ENCODE data around the gene TRIM66.

GRCh38 chr11:8699903-8700302, 17.4 kb upstream of the TRIM66 start:
- TF ChIP-seq EZH2 (IDR thresholded peaks at IDR 0.05; ENCODE audit: low read depth, unreplicated experiment) = no peak
- TF ChIP-seq CTCF (conservative IDR thresholded peaks at IDR 0.05; ENCODE audit: low read depth in 2 of 2) = no peak
- no peak for TF ChIP-seq POLR2AphosphoS5 (IDR thresholded peaks at IDR 0.05; ENCODE audit: low read depth)
- no peak for TF ChIP-seq STAT1 (IDR thresholded peaks at IDR 0.05; ENCODE audit: unreplicated experiment)
- TF ChIP-seq EZH2phosphoT487 (IDR thresholded peaks at IDR 0.05; ENCODE audit: unreplicated experiment) = no peak
- TF ChIP-seq JUNB (IDR thresholded peaks at IDR 0.05; ENCODE audit: unreplicated experiment) = no peak
- TF ChIP-seq ZNF331 (CRISPR knock-in tag; IDR thresholded peaks at IDR 0.05; ENCODE audit: low read depth) = no peak
- TF ChIP-seq ETS1 (IDR thresholded peaks at IDR 0.05) = no peak
- no peak for TF ChIP-seq CREB1 (CRISPR knock-in tag; IDR thresholded peaks at IDR 0.05; ENCODE audit: low read depth)
- TF ChIP-seq REST (IDR thresholded peaks at IDR 0.05; ENCODE audit: unreplicated experiment) = no peak
